Measurements from ENCODE around the gene TMPRSS9.
A peak's percentile ranks its signal among the peaks of the same experiment; 100 is the strongest.

TMPRSS9 gene

GRCh38 chr19:2424686-2425621 lies 64.9 kb downstream of the TMPRSS9 start:
- DNase-seq: no peak

GRCh38 chr19:2425622-2426581 lies 65.8 kb downstream of the TMPRSS9 start:
- no peak for DNase-seq

- DNase-seq: peak; percentile 12
Observed at GRCh38 chr19:2426611-2427428, 66.8 kb downstream of the TMPRSS9 start.

GRCh38 chr19:2427429-2428320 lies 67.6 kb downstream of the TMPRSS9 start, which contains the start of gene TIMM13:
Gene TIMM13, minus strand, starts transcription at chr19:2427586. Its CDS starts 53 bp downstream, at chr19:2427533.
- peak; percentile 95 for DNase-seq

GRCh38 chr19:2428321-2428690 lies 68.2 kb downstream of the TMPRSS9 start:
- DNase-seq: no peak

- no peak for DNase-seq
Observed at GRCh38 chr19:2428756-2429711, 69.0 kb downstream of the TMPRSS9 start.

GRCh38 chr19:2429917-2430535 lies 70.0 kb downstream of the TMPRSS9 start:
- no peak for DNase-seq

GRCh38 chr19:2431318-2432055 lies 71.4 kb downstream of the TMPRSS9 start:
- DNase-seq: no peak

GRCh38 chr19:2432131-2432848 lies 72.2 kb downstream of the TMPRSS9 start:
- DNase-seq: no peak

GRCh38 chr19:2433854-2434253 lies 73.8 kb downstream of the TMPRSS9 start:
- no peak for DNase-seq

GRCh38 chr19:2434267-2434666 lies 74.2 kb downstream of the TMPRSS9 start:
- DNase-seq: no peak

- no peak for DNase-seq
Observed at GRCh38 chr19:2434721-2435265, 74.7 kb downstream of the TMPRSS9 start.

GRCh38 chr19:2436384-2436783 lies 76.3 kb downstream of the TMPRSS9 start:
- DNase-seq: no peak

GRCh38 chr19:2436926-2437325 lies 76.9 kb downstream of the TMPRSS9 start:
- DNase-seq: no peak

GRCh38 chr19:2438178-2438577 lies 78.1 kb downstream of the TMPRSS9 start:
- no peak for DNase-seq

- no peak for DNase-seq
Observed at GRCh38 chr19:2440515-2440914, 80.5 kb downstream of the TMPRSS9 start.

- DNase-seq: no peak
Observed at GRCh38 chr19:2441096-2441752, 81.2 kb downstream of the TMPRSS9 start.
